ENCODE results near the gene SEMA3F.

DNA sequence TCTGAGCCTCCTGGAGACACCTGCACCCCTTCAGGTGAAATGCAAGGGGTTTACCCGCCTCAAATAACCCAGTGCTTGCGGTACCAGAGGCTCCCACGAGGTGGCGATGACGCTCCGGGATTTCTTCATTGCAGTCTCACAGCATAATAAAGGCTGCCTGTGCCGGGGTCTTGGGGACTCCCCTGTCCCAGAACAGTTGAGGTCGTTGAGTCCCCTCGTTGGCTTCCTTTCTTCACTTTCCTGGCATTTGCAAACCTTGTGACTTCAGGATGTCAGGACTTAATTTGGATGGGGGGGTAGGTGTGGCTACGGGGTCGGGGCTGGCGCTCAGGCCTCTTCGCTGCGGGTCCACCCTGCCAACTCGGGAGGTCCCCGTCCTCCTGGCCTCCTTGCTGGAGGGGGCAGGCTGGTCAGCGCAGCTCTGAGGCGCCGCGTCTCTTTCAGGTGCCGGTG lies 37.6 kb downstream of the SEMA3F start:
- TF ChIP-seq EZH2 (IDR thresholded peaks at IDR 0.05): no peak
- no peak for TF ChIP-seq FOXP2 (optimal IDR thresholded peaks at IDR 0.05; ENCODE audit: control extremely low read depth, extremely low read length, insufficient read depth)

Data from SK-N-MC (cell line).